Neural cell (in vitro differentiated cells): ENCODE measurements around the gene GSG1L2. TPM values are rescaled to one million over a fixed set of nuclear protein-coding genes. Genes with fewer than 3 reads are reported as not detected.

Experiments
- H2AFZ ChIP-seq: fragments of 200-600, 300-800 bp; sonication (generic), shearing (Covaris generic); 2 replicates; pipeline ENCODE4 v1.6.0; 2014; ENCODE audit warnings: low read depth, mild to moderate bottlenecking, antibody characterized with exemption, low read length, moderate library complexity
- H3F3A ChIP-seq: fragments of 200-600 bp; shearing (Covaris generic); 2 replicates; pipeline ENCODE4 v1.6.1; 2016; ENCODE audit warnings: mild to moderate bottlenecking, moderate library complexity, mixed read lengths, antibody characterized with exemption, low read length; ENCODE audit not compliant: insufficient read depth, poor library complexity, severe bottlenecking
- H3K27ac ChIP-seq: fragments of 200-600, 300-800 bp; sonication (generic), shearing (Covaris generic); 2 replicates; pipeline ENCODE4 v1.5.1; 2014; ENCODE audit warnings: mild to moderate bottlenecking, low read length, moderate library complexity
- H3K27me3 ChIP-seq: fragments of 300-800, 200-600 bp; sonication (generic), shearing (Covaris generic); 2 replicates; pipeline ENCODE4 v1.6.0; 2014; ENCODE audit warnings: mild to moderate bottlenecking, low read depth, low read length, moderate library complexity; ENCODE audit not compliant: insufficient read depth
- H3K36me3 ChIP-seq: fragments of 300-800, 200-600 bp; sonication (generic), shearing (Covaris generic); 2 replicates; pipeline ENCODE4 v1.5.1; 2014; ENCODE audit warnings: mild to moderate bottlenecking, antibody characterized with exemption, low read length, moderate library complexity; ENCODE audit not compliant: insufficient read depth
- H3K4me2 ChIP-seq: fragments of 300-800, 200-600 bp; sonication (generic), shearing (Covaris generic); 2 replicates; pipeline ENCODE4 v1.6.0; 2014; ENCODE audit warnings: mild to moderate bottlenecking, low read length
- H3K4me3 ChIP-seq: fragments of 300-800, 200-600 bp; sonication (generic), shearing (Covaris generic); 2 replicates; pipeline ENCODE4 v1.5.1; 2014; ENCODE audit warnings: mild to moderate bottlenecking, low read length, moderate library complexity
- H3K79me2 ChIP-seq: fragments of 200-600 bp; shearing (Covaris generic); replicated peaks from 2 replicates; pipeline ENCODE4 v1.6.0; 2014; ENCODE audit warnings: mild to moderate bottlenecking, low read length, moderate library complexity; ENCODE audit not compliant: insufficient read depth
- H3K9ac ChIP-seq: fragments of 300-800, 200-600 bp; sonication (generic), shearing (Covaris generic); 2 replicates; pipeline ENCODE4 v1.6.1; 2016; ENCODE audit warnings: mild to moderate bottlenecking, low read length, mixed read lengths
- H3K9me2 ChIP-seq: fragments of 200-600 bp; shearing (Covaris generic); 2 replicates; pipeline ENCODE4 v1.6.1; 2016; ENCODE audit warnings: mild to moderate bottlenecking, low read length, mixed read lengths; ENCODE audit not compliant: insufficient read depth
- H3K9me3 ChIP-seq: fragments of 200-600, 300-800 bp; sonication (generic), shearing (Covaris generic); 2 replicates; pipeline ENCODE4 v1.6.1; 2016; ENCODE audit warnings: mild to moderate bottlenecking, mixed run types, low read length, moderate library complexity, mixed read lengths
- H4K20me1 ChIP-seq: fragments of 200-600 bp; shearing (Covaris generic); 2 replicates; pipeline ENCODE4 v1.6.1; 2016; ENCODE audit warnings: mild to moderate bottlenecking, mixed run types; ENCODE audit not compliant: insufficient read depth
- EZH2 ChIP-seq: fragments of 200-600, 300-800 bp; shearing (Covaris generic), sonication (generic); IDR thresholded peaks from 2 replicates; pipeline ENCODE4 v1.6.1; 2014; ENCODE audit warnings: antibody characterized with exemption, low read length, borderline replicate concordance, mild to moderate bottlenecking; ENCODE audit not compliant: insufficient read depth, poor library complexity, severe bottlenecking
- MXI1 ChIP-seq: fragments of 450-650 bp; conservative IDR thresholded peaks from 2 replicates; pipeline ENCODE4 v1.6.1; 2014; ENCODE audit warnings: antibody characterized with exemption, mild to moderate bottlenecking; ENCODE audit not compliant: poor library complexity, severe bottlenecking
- POLR2AphosphoS5 ChIP-seq: IDR thresholded peaks from 2 replicates; pipeline ENCODE4 v1.6.1; 2012
- RAD21 ChIP-seq: fragments of 450-650 bp; conservative IDR thresholded peaks from 2 replicates; pipeline ENCODE4 v1.6.1; 2014; ENCODE audit warnings: antibody characterized with exemption, mild to moderate bottlenecking, moderate library complexity
- SMC3 ChIP-seq: fragments of 450-650 bp; conservative IDR thresholded peaks from 2 replicates; pipeline ENCODE4 v1.6.1; 2014; ENCODE audit warnings: antibody characterized with exemption, mild to moderate bottlenecking, moderate library complexity; ENCODE audit not compliant: poor library complexity
- TAF1 ChIP-seq: IDR thresholded peaks from 2 replicates; pipeline ENCODE4 v1.6.1; 2012; ENCODE audit warnings: low read depth
- polyA plus RNA-seq: library from polyadenylated mRNA; depleted of rRNA; stranded (reverse); fragments of >200 nt; gene quantifications from 2 replicates; pipeline ENCODE4 v1.2.3, GENCODE V29; 2014
- TF ChIP-seq, protein P1 (sequence below): fragments of 450-650 bp; IDR thresholded peaks from 2 replicates; pipeline ENCODE4 v1.5.1; 2014; ENCODE audit warnings: antibody characterized with exemption, mild to moderate bottlenecking, moderate library complexity; ENCODE audit not compliant: poor library complexity, severe bottlenecking
- TF ChIP-seq, protein P2 (sequence below): IDR thresholded peaks from 2 replicates; pipeline ENCODE4 v1.6.1; 2012; ENCODE audit warnings: borderline replicate concordance

Gene GSG1L2
- polyA plus RNA-seq, 1 donor from 2014 or later, result not detected

DNA sequence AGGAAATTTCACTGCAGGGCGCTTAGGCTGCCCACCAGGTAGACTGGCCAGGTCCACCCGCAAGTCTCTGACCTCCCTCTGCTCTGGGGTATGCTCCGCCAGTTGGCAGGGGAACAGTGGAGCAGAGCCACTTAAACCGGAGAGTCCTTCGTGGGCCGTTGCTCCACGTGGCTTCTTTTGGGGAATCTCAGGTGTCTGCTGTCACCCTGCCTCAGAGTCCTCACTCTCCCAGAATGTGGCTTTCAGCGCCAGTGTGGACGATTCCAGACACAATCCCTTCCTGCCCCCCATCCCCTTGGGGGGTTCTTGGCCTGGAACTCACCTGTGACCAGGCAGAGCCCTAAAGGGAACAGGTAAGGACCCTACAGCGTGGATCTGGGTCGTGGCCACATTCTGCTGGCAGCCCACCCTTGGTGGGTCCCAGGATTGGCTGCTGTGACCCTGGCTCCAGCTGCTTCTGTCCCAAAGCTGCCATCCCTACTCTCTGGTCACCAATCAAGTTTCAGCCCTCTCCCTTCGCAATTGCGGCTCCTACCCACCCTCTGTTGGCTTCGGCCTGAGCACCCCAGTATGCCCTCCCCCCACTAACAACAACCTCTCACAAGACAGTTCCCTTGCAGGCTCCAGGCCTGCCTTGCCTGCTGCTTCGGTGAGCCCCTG, 52.7 kb downstream of the GSG1L2 start:
- H3K9me3 ChIP-seq, result no peaks in the 10 kb centered on the region
- H3K9me2 ChIP-seq, result no peaks in the 10 kb centered on the region
- no peaks in the 10 kb centered on the region for H3F3A ChIP-seq
- H3K27me3 ChIP-seq, result no peaks in the 10 kb centered on the region
- no peak overlapping the region for H3K9ac ChIP-seq
- no peak for TF ChIP-seq MXI1
- no peaks in the 10 kb centered on the region for H4K20me1 ChIP-seq
- no peak overlapping the region for H3K4me2 ChIP-seq
- no peaks in the 10 kb centered on the region for H3K79me2 ChIP-seq
- no peak overlapping the region for H2AFZ ChIP-seq
- no peak overlapping the region for H3K27ac ChIP-seq
- H3K4me3 ChIP-seq, result no peak overlapping the region
- no peaks in the 10 kb centered on the region for H3K36me3 ChIP-seq

DNA sequence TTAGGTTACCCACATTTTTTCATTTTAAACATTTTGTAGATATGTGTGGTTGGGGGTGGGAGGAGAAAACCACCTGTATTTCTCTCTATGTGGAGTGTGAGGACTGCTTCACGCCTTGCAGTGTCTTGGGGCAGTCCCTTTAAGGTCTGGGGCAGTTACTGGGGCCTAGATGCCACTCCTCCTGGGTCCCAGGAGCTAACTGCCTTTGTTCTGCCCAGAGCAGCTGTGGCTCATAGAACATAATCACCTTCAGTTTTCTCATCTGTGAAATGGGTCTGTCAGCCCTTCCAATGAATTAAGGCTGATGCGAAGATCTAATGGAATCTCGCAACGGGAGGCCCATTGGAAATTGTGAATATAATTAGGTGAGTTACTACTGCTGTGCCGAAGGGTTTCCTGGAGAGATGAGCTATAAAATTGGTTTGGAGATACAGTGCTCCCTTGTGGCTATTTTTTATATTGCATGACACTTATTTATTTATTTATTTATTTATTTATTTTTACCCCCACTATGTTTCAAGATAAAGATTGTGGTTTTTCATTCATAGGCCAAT, 53.4 kb downstream of the GSG1L2 start:
- Histone ChIP-seq H3K4me2 (no peak overlapping the region), H3K27me3 (no peaks in the 10 kb centered on the region), H3K79me2 (no peaks in the 10 kb centered on the region), H3K36me3 (no peaks in the 10 kb centered on the region), H3F3A (no peaks in the 10 kb centered on the region), H3K27ac (no peak overlapping the region), H3K9ac (no peak overlapping the region), H3K9me3 (no peaks in the 10 kb centered on the region), H3K9me2 (no peaks in the 10 kb centered on the region), H4K20me1 (no peaks in the 10 kb centered on the region), H2AFZ (no peak overlapping the region), H3K4me3 (no peak overlapping the region)
- TF ChIP-seq, protein P1, sequence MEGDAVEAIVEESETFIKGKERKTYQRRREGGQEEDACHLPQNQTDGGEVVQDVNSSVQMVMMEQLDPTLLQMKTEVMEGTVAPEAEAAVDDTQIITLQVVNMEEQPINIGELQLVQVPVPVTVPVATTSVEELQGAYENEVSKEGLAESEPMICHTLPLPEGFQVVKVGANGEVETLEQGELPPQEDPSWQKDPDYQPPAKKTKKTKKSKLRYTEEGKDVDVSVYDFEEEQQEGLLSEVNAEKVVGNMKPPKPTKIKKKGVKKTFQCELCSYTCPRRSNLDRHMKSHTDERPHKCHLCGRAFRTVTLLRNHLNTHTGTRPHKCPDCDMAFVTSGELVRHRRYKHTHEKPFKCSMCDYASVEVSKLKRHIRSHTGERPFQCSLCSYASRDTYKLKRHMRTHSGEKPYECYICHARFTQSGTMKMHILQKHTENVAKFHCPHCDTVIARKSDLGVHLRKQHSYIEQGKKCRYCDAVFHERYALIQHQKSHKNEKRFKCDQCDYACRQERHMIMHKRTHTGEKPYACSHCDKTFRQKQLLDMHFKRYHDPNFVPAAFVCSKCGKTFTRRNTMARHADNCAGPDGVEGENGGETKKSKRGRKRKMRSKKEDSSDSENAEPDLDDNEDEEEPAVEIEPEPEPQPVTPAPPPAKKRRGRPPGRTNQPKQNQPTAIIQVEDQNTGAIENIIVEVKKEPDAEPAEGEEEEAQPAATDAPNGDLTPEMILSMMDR, result peak; percentile 26
- TF ChIP-seq TAF1, result no peak
- no peak for TF ChIP-seq POLR2AphosphoS5

DNA sequence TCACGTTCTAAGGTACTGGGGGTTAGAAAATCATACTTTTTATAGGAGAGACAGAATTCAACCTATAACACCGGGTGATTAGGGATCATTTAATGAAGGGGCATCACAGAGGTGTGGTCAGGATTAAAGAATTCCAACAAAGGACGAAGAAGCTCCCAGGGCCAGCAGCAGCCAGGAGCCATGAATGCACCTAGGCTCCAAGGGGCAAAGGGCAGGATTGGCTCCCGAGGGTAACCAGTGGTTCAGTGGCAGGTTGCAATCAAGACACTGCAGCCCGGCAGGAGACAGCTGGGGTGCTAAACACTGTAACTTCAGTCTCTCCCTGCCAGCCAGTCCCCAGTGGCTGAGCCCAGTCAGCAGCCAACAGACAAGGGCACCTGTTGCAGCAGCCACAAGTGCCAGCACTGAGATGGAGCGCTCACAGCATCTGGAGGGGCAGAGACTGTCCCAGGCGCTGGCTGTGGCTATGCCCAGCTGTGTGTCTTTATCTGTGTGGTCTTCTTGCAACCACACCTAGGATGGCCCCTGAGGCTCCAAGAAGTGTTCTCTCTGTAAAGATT, 54.4 kb downstream of the GSG1L2 start:
- no peaks in the 10 kb centered on the region for H3K36me3 ChIP-seq

More for the DNA sequence above, 54.4 kb downstream of the GSG1L2 start:
- no peak overlapping the region for H3K27ac ChIP-seq
- H3K9me3 ChIP-seq, result no peaks in the 10 kb centered on the region
- no peak overlapping the region for H3K4me2 ChIP-seq
- no peaks in the 10 kb centered on the region for H3K27me3 ChIP-seq
- H3K79me2 ChIP-seq, result no peaks in the 10 kb centered on the region
- H3K9me2 ChIP-seq, result no peaks in the 10 kb centered on the region
- no peaks in the 10 kb centered on the region for H4K20me1 ChIP-seq
- no peak overlapping the region for H3K4me3 ChIP-seq
- no peaks in the 10 kb centered on the region for H3F3A ChIP-seq
- no peak overlapping the region for H3K9ac ChIP-seq
- TF ChIP-seq SMC3, result no peak
- no peak for TF ChIP-seq MXI1
- TF ChIP-seq RAD21, result no peak
- TF ChIP-seq, protein P2, sequence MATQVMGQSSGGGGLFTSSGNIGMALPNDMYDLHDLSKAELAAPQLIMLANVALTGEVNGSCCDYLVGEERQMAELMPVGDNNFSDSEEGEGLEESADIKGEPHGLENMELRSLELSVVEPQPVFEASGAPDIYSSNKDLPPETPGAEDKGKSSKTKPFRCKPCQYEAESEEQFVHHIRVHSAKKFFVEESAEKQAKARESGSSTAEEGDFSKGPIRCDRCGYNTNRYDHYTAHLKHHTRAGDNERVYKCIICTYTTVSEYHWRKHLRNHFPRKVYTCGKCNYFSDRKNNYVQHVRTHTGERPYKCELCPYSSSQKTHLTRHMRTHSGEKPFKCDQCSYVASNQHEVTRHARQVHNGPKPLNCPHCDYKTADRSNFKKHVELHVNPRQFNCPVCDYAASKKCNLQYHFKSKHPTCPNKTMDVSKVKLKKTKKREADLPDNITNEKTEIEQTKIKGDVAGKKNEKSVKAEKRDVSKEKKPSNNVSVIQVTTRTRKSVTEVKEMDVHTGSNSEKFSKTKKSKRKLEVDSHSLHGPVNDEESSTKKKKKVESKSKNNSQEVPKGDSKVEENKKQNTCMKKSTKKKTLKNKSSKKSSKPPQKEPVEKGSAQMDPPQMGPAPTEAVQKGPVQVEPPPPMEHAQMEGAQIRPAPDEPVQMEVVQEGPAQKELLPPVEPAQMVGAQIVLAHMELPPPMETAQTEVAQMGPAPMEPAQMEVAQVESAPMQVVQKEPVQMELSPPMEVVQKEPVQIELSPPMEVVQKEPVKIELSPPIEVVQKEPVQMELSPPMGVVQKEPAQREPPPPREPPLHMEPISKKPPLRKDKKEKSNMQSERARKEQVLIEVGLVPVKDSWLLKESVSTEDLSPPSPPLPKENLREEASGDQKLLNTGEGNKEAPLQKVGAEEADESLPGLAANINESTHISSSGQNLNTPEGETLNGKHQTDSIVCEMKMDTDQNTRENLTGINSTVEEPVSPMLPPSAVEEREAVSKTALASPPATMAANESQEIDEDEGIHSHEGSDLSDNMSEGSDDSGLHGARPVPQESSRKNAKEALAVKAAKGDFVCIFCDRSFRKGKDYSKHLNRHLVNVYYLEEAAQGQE, result no peak
- TF ChIP-seq EZH2, result no peak
- no peak overlapping the region for H2AFZ ChIP-seq
